Ramos (cell line): ENCODE results near the gene C16orf87.
"Not testable (repeated sequence)": the region's sequence is repeated elsewhere in the genome, so short reads cannot be mapped to it uniquely, and the experiment has no call there.

Experiments
- in situ Hi-C: fragments of 300-500 bp; cut with MboI; formaldehyde crosslinking; loops from one replicate; pipeline ENCODE4 v1.14.3; 2022; ENCODE audit warnings: low sequenced_read_pairs; ENCODE audit not compliant: unreplicated experiment

The C16orf87 gene

DNA sequence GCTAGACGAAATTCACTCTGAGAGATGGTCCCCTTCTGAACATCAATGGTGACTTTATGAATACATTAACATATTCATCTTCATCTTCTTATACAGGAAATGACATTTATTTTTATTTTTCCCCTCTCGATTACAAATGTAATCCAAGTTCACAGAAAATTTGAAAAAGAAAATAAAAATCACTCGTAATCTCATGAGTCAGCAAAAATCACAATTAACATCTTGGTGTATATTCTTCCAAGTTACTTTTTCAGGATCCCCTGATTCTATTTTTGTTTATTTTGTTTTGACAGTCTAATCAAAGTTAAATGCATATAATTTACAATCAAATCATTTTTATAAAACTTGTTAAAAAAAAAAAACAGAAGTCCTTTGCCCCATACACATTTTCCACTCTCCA, 27.6 kb downstream of the C16orf87 start:
- in situ Hi-C loops = loop anchor here (25.0 kb wide), 1 partner anchor 684 kb away; no protein-coding TSS in a partner anchor

DNA sequence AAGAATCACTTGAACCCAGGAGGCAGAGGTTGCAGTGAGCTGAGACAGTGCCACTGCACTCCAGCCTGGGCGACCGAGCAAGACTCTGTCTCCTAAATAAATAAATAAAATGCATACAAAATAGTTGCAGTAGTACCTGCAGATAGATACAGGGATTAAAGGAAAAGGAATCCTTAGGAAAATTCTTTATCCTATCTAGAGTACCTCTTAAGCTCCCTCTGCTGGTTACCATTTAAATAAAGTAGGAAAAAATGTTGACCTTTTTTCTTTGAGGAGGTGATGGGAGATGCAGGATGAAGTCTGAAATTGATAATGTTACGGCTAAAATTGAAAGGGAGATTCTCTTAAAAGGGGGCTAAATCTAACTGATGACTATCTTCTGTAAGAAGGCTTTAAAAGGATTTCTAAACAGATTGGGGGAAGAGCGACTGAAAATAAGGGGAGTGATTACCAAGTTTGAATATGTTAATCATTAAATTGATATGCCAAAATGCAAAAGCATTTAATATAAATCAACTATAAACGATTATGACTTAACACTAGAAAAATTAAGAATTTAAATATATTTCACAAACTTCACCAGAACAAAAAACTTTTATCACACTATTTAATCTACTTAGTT, 29.4 kb downstream of the C16orf87 start:
- in situ Hi-C loops = loop anchor here (25.0 kb wide), 1 partner anchor 686 kb away; no protein-coding TSS in a partner anchor

DNA sequence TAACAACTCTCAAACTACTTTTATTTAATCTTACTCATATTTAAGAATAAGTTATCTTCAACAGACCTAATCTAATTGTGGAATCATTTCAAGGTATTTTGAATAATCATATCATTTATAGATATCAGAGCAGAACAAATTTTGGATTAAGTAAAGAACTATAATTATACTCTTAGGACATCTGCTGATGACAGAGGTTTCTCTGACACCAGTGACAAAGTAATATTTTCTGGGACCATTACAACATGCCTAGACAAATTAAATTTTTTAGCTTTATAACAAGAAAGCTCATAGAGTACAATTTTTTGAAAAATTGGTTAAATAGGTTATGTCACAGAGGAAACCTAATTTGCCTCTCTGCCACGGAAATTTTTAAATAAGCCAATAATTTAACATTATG, 30.5 kb downstream of the C16orf87 start:
- in situ Hi-C loops = loop anchor here (25.0 kb wide), 1 partner anchor 687 kb away; no protein-coding TSS in a partner anchor

DNA sequence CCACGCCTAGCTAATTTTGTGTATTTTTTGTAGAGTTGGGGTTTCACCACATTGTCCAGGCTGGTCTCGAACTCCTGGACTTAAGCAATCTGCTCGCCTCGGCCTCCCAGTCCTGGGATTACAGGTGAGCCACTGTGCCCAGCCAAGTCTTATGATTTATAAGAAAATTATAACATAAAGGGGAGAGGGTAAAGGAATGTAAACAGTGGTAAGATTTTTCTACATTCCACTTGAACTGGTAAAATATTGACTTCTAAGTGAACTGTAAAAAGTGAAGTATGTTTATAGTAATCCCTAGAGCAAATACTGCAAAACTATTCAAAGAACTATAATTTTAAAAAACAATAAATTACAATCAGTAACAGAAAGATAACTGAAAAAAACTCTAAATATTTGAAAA, 33.5 kb downstream of the C16orf87 start:
- in situ Hi-C loops = no loop called here

GRCh38 chr16:46796764-46797269, 34.2 kb downstream of the C16orf87 start:
- in situ Hi-C loops = no loop called here

GRCh38 chr16:46793841-46794240, 37.1 kb downstream of the C16orf87 start:
- in situ Hi-C loops = no loop called here

DNA sequence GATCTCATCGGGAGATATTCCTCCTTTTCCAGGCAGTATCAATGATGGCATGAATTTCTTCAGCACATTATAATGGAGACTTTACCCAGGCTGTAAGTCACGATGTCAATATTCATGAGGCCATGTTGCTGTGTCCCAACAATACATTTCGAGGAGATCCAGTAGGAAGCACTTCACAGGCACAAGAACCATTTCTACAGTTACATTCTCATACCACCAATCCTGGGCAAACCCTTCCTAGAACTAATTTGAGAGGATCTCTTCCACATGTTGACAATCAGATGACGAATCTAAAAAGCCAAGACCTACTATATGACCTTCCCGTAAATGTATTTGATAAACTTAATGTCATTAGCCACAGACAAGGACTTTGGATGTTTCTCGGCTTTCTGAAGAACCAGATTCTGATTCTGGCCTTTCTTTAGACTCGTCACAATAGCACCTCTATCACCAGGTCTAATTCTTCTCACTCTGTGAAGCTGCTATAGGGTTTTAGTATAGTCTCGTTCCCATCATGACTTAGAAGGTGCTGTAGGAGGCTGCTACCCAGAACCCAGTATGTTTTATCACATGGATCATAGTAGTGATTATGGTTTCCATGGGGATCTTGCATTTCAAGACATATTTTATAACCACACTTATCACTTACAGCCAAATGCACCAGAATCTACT, 40.2 kb downstream of the C16orf87 start:
- in situ Hi-C loops = no loop called here

GRCh38 chr16:46789499-46790414, 41.2 kb downstream of the C16orf87 start:
- in situ Hi-C loops = no loop called here

DNA sequence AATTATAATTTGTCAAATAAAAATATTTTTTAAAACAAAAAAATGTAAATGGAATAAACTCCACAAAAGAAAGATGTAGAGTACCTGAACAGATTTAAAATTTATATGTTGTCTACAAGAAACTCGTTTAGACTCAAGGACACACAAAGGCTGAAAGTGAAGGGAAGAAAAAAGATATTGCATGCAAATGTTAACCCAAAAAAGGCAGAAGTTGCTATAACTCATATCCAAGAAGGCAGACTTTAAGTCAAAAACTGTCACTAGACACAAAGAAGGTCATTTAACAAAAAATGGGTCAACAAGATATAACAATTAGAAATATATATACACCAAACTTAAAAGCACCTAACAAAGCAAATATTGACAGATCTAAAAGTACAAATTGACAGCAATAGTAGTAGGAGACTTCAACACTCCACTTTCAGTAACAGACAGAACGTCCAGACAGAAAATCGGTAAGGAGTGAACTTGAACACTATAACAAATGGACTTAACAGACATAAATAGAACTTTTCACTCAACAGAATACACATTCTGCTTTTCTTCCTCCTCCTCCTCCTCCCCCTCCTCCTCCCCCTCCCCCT, 42.0 kb downstream of the C16orf87 start:
- in situ Hi-C loops = no loop called here

- in situ Hi-C loops = no loop called here
These were observed 43.1 kb downstream of the C16orf87 start for GRCh38 chr16:46787909-46788308.

DNA sequence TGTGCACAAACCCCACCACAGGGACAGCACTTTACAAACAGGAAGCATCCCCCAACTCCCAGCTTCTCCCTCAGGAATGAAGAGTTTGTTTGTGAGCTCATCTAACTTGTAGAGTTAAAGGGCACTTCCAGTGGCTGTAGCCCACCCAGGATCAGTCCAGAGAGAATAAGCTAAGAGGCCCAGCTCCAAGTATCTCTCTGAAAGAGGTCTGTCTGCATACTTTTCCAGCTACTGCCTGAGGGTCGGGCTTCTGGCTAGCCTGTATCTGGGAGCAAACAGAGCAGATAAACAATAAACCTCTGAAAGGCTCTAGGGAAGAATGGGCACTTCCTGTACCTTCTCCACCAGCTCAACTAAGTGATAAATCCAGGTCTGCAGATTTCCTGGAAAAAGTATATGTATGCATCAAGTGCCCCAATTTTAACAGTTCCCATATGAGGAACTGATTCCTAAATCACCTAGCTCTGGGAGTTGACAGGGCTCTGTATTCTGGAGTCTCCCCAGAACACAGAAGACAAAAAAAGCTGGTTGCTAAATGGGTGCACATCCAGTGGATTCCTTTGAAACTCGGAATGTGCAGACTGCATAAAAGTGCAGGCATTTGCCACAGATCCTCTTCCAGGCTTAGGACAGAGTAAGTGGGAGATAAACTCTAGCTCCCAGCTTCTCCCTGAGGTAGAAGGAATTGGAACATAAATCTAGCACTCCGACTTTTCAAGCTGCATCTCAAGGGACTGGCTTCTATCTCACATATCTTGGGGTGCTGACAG, 45.7 kb downstream of the C16orf87 start:
- in situ Hi-C loops = no loop called here

DNA sequence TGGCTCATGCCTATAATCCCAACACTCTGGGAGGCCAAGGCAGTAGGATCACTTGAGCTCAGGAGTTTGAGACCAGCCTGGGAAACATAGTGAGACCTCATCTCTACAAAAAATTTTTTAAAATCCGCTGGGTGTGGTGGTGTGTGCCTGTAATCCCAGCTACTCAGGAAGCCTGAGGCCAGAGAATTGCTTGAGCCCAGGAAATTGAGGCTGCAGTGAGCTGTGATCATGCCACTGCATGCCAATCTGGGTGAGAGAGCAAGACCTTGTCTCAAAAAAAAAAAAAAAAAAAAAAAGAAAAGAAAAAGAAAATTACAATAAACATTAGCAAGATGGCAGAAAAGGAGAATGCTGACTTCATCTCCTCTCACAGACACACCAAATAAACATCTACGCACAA, 46.4 kb downstream of the C16orf87 start:
- in situ Hi-C loops = not testable (repeated sequence)

GRCh38 chr16:46783800-46784199, 47.2 kb downstream of the C16orf87 start:
- in situ Hi-C loops = no loop called here

DNA sequence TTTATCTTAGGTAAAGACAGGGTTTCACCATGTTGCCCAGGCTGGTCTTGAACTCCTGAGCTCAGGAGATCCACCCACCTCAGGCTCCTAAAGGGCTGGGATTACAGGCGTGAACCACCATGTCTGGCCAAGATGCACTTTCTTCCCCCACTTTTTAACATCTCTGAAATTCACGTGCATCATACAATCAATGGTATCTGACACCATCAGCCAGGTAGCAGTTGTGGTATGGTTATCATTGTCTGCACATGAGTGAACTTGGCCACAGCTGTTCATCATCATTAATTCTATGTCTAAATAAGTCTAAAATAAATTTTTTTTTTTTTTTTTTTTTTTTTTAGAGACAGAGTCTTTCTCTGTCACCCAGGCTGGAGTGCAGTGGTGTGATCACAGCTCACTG, 48.7 kb downstream of the C16orf87 start:
- in situ Hi-C loops = no loop called here

DNA sequence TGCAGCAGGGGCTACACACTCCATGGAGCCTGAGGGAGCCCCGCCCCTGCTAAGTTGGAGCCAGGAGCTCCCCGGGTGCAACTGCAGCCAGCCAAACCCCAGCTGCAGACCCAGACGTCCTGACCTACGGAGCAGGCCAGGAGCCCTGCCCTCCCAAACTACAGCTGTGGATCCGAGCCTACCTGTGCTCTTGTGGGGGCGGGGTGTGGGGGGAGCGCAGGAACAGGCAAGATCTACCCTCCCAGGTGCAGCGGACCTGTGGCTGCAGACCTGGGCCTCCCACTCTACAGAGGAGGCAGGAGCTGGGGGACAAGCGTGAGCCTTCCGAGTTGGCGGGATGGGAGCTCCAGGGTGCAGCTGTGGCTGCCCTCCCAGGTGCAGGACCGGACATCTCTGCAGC, 53.2 kb downstream of the C16orf87 start:
- in situ Hi-C loops = no loop called here

DNA sequence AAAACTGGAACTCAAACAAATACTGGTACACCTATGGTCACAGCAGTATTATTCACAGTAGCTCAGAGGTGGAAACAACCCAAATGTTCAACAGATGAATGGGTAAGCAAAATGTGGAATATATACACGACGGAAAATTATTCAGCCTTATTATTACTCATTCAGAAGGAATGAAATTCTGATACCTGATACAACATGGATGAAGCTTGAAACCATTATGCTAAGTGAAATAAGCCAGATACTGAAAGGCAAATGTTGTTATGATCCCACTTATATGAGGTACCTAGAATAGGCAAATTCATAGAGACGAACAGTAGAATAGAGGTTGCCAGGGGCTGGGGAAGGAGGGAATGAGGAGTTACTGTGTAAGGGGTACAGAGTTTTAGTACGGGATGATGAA, 55.8 kb downstream of the C16orf87 start:
- in situ Hi-C loops = no loop called here

GRCh38 chr16:46774743-46775177, 56.2 kb downstream of the C16orf87 start:
- in situ Hi-C loops = no loop called here

- in situ Hi-C loops = no loop called here
These were observed 58.5 kb downstream of the C16orf87 start for GRCh38 chr16:46772463-46772862.

GRCh38 chr16:46768809-46769208, 62.2 kb downstream of the C16orf87 start:
- in situ Hi-C loops = no loop called here

- in situ Hi-C loops = no loop called here
These were observed 65.9 kb downstream of the C16orf87 start for GRCh38 chr16:46765050-46765449.
